ENCODE results near the gene IGSF9B.

IGSF9B gene

DNA sequence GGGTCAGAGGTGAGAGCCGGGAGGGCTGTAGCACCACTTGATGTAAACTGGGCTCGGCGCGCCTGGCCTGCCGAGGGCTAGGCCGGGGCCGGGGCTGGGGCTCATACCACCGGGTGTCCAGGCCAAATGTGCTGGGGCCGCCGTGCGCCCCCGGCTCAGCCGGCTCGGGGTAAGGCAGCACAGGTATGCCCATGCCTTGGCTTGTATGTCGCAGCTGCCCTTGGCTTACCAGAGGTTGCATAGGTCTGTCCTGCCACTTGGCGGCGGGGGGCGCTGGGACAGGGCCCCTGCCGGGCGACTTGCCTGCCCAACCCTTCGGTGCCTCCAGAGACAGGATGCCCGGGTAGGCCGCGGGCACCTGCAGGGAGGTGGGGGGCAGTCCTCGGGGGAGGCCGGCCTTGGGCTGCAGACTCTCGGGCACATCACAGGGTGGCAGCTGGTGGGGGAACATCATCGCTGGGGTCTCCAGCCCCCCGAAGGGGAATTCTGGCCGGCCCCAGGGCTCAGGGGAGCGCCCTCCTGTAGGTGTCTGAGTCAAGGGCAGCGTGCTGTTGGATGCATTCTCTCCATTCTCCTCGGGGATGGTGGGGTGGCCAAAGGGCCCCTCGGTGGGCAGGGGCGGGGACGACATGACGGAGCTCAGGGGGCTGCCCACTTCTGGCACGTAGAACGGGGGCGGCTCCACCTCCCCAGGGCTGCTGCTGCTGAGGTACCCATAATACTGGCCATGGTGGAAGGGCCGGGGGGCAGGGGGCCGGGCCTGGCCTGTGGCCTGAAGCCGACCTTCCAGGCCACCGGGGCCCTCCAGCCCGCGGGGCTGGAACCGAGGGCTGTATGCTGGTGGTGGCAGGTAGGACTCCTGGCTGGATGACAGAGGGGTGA lies 36.4 kb downstream of the IGSF9B start:
- no peak for DNase-seq

DNA sequence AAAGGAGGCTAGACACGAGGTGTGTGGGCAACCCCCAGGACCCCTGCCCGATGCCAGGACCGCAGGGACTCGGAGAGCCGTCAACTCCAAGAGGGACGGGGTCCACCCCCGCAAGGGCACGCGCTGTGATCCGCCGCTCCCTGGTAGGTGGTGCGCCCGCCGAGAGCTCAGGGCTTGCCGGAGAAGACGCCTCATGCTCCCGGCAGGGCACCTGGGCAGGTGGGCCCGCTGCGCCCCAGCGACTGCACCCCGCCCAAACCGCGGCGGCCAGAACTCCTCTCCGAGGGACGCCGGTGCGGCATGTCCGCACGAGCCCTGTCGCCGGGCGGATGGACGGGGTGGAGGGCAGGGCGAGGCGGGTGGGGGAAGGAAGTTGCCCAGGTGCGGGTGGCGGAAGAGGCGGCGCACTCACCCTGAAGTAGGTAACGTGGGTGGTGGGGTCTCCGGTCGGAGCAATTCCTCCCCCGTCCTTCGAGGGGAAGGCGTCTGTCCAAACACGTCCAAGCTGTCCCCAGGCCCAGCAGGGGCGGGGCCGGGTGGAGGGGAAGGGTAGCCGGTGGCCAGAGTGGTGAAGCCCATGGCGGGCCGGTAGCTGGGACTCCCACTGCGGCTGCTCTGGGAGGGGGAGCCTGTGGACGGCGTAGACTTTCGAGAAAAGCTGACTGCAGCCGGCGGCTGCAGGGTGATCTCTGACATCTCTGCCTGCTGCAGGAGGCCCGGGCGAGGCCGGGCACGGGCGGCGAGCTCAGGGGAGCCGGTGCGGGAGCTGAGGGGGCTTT lies 37.2 kb downstream of the IGSF9B start:
- DNase-seq = no peak

- no peak for DNase-seq
These were observed 38.0 kb downstream of the IGSF9B start for GRCh38 chr11:133918608-133919260.

DNA sequence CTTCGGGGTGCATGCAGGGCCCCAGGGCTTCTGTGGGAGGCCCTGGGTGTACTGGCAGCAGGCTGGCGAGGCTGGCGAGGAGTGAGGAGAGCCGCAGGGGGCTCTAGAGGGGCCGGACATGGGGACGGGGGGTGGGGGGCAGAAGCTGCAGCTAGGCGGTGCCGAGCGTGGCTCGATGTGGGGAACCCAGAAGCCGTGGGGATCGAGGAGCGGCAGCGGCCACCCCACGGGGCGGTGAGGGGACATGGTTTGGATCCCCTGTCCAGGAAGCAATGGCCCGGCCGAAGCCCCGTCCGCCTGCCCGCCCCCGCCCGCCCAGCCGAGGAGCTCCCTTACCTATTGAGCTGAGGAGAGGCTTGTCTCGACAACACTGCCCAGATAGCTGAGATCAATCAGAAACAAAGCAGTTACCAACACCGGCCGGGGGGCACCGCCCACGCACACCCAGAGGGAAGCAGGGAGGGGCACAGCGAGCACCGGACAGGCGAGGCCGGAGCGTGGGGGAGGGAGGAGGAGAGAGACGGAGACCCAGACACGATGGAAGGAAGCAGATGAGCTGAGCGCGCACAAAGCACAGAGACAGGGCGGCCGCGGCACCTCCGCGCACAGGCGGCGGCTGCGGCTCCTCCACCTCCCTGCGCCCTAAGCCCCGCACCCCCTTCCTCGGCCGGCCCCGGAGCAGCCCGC lies 38.7 kb downstream of the IGSF9B start:
- DNase-seq = no peak

DNA sequence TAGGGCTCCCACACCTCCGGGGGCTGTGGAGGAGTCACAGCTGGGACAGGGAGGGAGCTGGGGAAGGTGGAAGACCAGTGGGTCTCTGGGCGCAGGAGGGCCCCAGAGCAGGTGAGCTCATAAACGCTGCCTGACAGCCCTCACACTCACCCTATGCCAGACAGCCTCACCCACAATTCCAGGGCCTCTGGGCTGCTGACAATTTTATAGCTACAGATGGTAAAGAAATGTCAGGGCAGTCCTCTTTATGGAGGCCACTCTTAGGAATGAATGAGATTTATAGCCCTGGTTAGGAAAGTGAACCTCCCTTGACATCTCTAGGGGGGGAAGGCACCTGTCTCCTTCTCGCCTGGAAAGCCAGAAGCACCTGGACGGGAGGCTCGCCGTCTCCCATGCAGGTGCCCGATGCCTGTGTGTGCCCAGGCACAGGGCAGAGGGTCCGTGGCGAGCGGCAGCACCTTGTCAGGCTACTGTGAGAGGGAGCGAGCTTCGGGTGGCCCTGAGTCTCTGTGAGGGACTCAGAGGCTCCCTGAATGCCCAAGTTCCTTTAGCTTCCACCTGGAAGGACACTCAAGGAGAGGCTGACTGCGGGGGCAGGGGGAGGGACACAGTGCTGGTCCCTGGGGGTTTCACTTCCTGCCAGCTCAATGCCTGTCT lies 39.9 kb downstream of the IGSF9B start:
- DNase-seq = no peak

DNA sequence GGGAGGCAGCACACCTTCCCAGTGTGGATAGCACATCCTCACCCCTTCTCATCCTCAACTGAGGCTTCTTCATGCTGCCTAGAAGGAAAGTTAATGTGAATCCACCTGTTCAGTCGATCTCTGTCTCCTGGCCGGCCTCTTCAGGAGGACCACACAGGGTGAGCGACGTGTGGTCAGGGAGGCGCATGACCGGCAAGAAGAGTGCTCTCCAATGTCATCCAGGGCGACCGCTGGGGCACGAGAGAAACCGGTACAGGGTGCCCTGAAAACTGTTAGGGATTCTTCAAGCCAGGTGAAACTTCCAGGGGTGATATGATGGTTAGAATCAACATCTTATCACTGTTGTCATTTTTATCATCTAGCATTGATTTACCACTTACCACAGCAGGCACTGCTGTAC lies 43.0 kb downstream of the IGSF9B start:
- no peak for DNase-seq

GRCh38 chr11:133911171-133911570 lies 45.6 kb downstream of the IGSF9B start:
- DNase-seq = no peak

- no peak for DNase-seq
These were observed 46.7 kb downstream of the IGSF9B start for GRCh38 chr11:133910101-133910500.

DNA sequence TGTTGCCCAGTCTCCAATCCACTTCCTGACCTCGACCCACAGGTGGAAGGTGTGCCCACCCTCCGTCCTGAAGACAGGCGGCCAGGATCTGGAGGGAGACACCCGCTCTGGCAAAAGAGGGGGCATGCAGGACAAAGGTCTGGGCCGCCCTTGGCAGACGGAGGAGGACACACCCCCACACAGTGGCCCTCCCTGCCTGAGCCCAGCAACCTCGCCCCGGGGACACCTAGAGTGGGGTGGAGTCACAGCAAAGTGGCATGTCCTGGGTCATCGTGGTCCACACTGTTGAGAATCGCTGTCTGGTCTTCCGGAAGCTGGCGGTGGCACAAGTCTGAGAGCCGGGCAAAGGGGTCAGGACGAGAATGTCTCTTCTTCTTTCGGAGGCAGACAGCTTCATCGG lies 47.9 kb downstream of the IGSF9B start:
- DNase-seq = no peak

DNA sequence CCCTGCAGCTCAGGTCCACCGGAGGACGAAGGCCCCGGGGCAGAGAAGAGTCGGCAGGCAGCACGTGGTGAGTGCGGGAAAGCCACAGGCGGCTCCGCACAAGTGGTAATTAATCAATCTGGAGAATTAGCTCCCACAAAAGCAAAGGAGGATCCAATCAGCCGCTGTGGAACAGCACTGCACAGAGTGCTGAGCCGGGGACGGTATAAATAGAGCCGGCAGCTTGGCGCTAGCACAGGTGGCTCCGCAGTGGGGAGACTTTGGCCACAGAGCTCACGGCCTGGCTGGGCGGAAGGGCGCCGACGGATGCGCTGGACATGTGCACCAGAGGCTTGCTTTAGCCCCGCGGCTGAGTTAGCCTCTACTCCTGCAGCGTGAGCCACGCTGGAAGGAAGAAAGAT lies 48.9 kb downstream of the IGSF9B start:
- no peak for DNase-seq

- DNase-seq = no peak
These were observed 49.6 kb downstream of the IGSF9B start for GRCh38 chr11:133907216-133907615.

DNA sequence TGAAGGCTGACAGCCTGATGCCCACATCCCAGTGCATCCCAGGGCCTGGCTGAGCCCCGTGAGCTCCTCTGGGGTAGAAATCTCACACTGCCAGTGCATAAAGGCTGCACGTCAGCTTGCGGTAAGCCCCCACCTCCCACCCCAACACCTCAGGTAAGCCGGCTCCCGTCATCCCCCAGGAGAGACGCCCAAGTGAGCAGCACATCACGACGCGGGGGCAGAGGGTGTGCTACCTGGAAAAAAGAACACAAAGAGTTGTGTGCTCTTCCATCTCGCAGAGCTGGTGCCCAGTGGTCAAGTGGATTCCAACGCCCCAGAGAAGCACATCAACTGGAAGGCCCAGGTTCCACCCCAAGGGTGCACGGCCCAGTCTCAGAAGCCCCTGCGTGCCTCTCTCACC lies 50.0 kb downstream of the IGSF9B start:
- no peak for DNase-seq

GRCh38 chr11:133906241-133906640 lies 50.5 kb downstream of the IGSF9B start:
- no peak for DNase-seq

- no peak for DNase-seq
These were observed 51.1 kb downstream of the IGSF9B start for GRCh38 chr11:133905677-133906156.

DNA sequence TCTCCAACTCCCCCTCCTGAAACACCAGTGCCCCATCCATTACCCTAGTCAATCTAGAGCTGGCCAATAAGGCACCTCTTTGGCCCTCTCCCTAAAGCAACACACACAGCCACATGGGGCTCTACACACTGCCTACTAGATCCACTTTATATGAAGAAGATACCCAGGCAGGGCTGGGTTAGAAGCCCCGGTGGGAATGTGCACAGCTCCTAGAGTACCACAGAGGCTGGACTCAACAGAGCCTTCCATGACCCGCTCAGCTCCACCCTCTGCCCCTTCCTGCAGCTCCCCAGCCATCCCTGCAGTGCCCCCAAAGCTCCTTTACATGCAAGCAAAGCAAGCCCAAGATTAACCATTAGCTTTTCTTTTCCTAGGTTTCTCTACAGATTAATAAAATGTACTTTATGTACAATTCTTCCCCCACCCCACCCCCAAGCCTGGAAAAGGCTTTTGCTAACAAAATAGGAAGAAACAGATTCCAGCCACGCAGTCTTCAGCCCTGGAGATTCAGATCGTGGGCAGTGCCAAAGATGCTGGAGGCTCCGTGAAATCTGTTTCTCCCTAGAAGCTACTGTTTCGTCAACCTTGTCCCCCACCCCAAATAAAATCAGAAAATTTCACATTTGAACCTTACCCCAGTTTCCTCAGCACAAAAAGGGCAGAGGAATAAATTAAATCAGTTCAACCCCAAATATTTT lies 51.8 kb downstream of the IGSF9B start:
- no peak for DNase-seq

- no peak for DNase-seq
These were observed 52.6 kb downstream of the IGSF9B start for GRCh38 chr11:133903875-133904817.

DNA sequence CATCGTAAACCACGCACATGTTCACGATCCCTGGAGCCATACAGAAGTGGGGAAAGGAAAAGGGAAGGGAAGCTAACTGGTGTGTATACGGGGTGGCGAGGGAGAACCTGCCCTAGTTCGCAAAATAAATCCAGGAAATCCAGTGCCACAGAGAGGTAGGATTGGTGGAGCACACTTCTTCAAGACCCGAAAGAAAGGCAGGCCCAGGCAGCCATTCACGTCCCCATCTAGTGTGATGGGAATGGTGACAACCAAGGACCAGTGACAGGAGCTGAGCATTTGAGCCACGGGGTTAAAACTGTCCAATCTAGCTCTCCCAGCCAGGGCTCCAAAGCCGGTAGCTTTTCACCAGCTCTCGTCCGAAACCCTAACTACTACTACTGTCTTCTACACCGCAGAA lies 53.7 kb downstream of the IGSF9B start:
- DNase-seq = no peak

- no peak for DNase-seq
These were observed 54.3 kb downstream of the IGSF9B start for GRCh38 chr11:133902506-133902905.

GRCh38 chr11:133901999-133902398 lies 54.8 kb downstream of the IGSF9B start:
- DNase-seq = no peak

GRCh38 chr11:133901316-133901715 lies 55.5 kb downstream of the IGSF9B start:
- DNase-seq = no peak
